B cell (primary cell): ENCODE data around the gene RIPOR3. TPM values are rescaled to one million over a fixed set of nuclear protein-coding genes. Genes with fewer than 3 reads are reported as not detected.

Experiments
- ATAC-seq: fragments of 200-7000 bp; cut with Tn5 transposase; one replicate; pipeline ENCODE4 v1.10.0; 2021; ENCODE audit warnings: low read depth, mild to moderate bottlenecking, moderate number of reproducible peaks, moderate library complexity
- CTCF ChIA-PET: fragments of 350-600 bp; sonication (Branson Sonifier 250); formaldehyde crosslinking; loops from one replicate; lab custom pipeline; 2021; ENCODE audit warnings: antibody characterized with exemption, inconsistent platforms; lab: Charles Lee
- POLR2A ChIA-PET: fragments of 350-600 bp; sonication (Branson Sonifier 250); formaldehyde crosslinking; loops from one replicate; lab custom pipeline; 2021; ENCODE audit warnings: antibody characterized with exemption; lab: Charles Lee
- DNase-seq: peaks from one replicate; pipeline ENCODE4 v3.0.0; 2013
- H2AFZ ChIP-seq: 2 replicates; pipeline ENCODE4 v1.6.1; 2012; ENCODE audit warnings: mild to moderate bottlenecking, low read depth, low read length; ENCODE audit not compliant: insufficient read depth, poor library complexity, severe bottlenecking
- H3K27ac ChIP-seq, 2 donors: 1 replicate in 1 of 2; 2 replicates in 1 of 2; pipeline ENCODE4 v1.5.1; 2012 to 2013; ENCODE audit warnings: low read length in 2 of 2, mild to moderate bottlenecking in 2 of 2, moderate library complexity in 1 of 2
- H3K27me3 ChIP-seq, 4 experiments: fragments of 200-600 bp in 1 of 4; sonication (generic) in 1 of 4; replicated peaks in 1 of 4; 1 replicate in 2 of 4; 2 replicates in 2 of 4; pipeline versions ENCODE4 v1.6.1 to v1.7.0; 2013 to 2016; ENCODE audit warnings: low read length in 3 of 4, mild to moderate bottlenecking in 2 of 4, mixed read lengths in 1 of 4, moderate library complexity in 1 of 4; ENCODE audit not compliant: insufficient read depth in 4 of 4, control insufficient read depth in 3 of 4; ENCODE audit errors: control extremely low read depth in 1 of 4
- H3K36me3 ChIP-seq, 2 experiments: replicated peaks in 1 of 2; 1 replicate in 1 of 2; 2 replicates in 1 of 2; pipeline versions ENCODE4 v1.6.1 to v1.7.1; 2013; ENCODE audit warnings: low read length in 1 of 2; ENCODE audit not compliant: insufficient read depth in 2 of 2, control insufficient read depth in 1 of 2; ENCODE audit errors: control extremely low read depth in 1 of 2, extremely low read depth in 1 of 2
- H3K4me1 ChIP-seq, 2 donors: fragments of 200-600 bp in 1 of 2; sonication (generic) in 1 of 2; 1 replicate in 1 of 2; 2 replicates in 1 of 2; pipeline versions ENCODE4 v1.5.1 to v1.6.1; 2013 to 2017; ENCODE audit warnings: low read length in 2 of 2; ENCODE audit not compliant: control insufficient read depth in 2 of 2, insufficient read depth in 2 of 2
- H3K4me2 ChIP-seq: replicated peaks from 2 replicates; pipeline ENCODE3; 2012; ENCODE audit warnings: mild to moderate bottlenecking, low read depth, low read length; ENCODE audit not compliant: poor library complexity, severe bottlenecking
- H3K4me3 ChIP-seq, 5 experiments: fragments of 200-600 bp in 1 of 5; sonication (generic) in 1 of 5; 1 replicate in 3 of 5; 2 replicates in 2 of 5; pipeline versions ENCODE4 v1.5.1 to v1.7.0; 2011 to 2016; ENCODE audit warnings: low read length in 4 of 5, mild to moderate bottlenecking in 4 of 5, low read depth in 2 of 5, control low read depth in 1 of 5, moderate library complexity in 1 of 5; ENCODE audit not compliant: insufficient read depth in 1 of 5; ENCODE audit errors: control extremely low read depth in 1 of 5, extremely low read depth in 1 of 5
- H3K79me2 ChIP-seq: fragments of 200-600 bp; sonication (generic); one replicate; pipeline ENCODE4 v1.6.0; 2016; ENCODE audit warnings: low read length; ENCODE audit not compliant: control insufficient read depth, insufficient read depth
- H3K9ac ChIP-seq: fragments of 200-600 bp; sonication (generic); 2 replicates; pipeline ENCODE4 v1.6.1; 2017; ENCODE audit warnings: mild to moderate bottlenecking, low read length, moderate library complexity
- H3K9me3 ChIP-seq, 3 donors: one replicate each; pipeline versions ENCODE4 v1.6.1 to v1.7.1; 2013; ENCODE audit warnings: low read length in 2 of 3; ENCODE audit not compliant: control insufficient read depth in 2 of 3, insufficient read depth in 1 of 3; ENCODE audit errors: control extremely low read depth in 1 of 3
- H4K20me1 ChIP-seq: 2 replicates; pipeline ENCODE4 v1.6.0; 2012; ENCODE audit warnings: mild to moderate bottlenecking, low read length; ENCODE audit not compliant: insufficient read depth, control insufficient read depth, poor library complexity, severe bottlenecking
- H3K27ac Mint-ChIP-seq: one replicate; pipeline ENCODE4 v1.8.0; 2021; ENCODE audit warnings: mixed read lengths
- H3K27me3 Mint-ChIP-seq: one replicate; pipeline ENCODE4 v1.8.0; 2021; ENCODE audit warnings: mixed read lengths
- H3K4me1 Mint-ChIP-seq: one replicate; pipeline ENCODE4 v1.8.0; 2021; ENCODE audit warnings: mixed read lengths
- H3K4me3 Mint-ChIP-seq: one replicate; pipeline ENCODE4 v1.8.0; 2021; ENCODE audit warnings: mixed read lengths
- H3K9me3 Mint-ChIP-seq: one replicate; pipeline ENCODE4 v1.8.0; 2022; ENCODE audit warnings: mixed read lengths; ENCODE audit not compliant: insufficient read depth
- CTCF ChIP-seq: fragments of 200-600 bp; IDR thresholded peaks from one replicate; pipeline ENCODE4 v1.8.0; 2022; ENCODE audit warnings: antibody characterized with exemption, mild to moderate bottlenecking
- EZH2 ChIP-seq: IDR thresholded peaks from 2 replicates; pipeline ENCODE4 v1.6.1; 2012; ENCODE audit warnings: borderline replicate concordance, low read depth, mild to moderate bottlenecking, moderate library complexity, low read length; ENCODE audit not compliant: insufficient read depth, poor library complexity, severe bottlenecking
- WGBS: methylation state at CpG from one replicate; pipeline ENCODE4 v1.1.5; 2013; ENCODE audit warnings: missing lambda C conversion rate; ENCODE audit not compliant: insufficient coverage; 5-methylcytosine and 5-hydroxymethylcytosine counted together
- intact Hi-C: fragments of 100-400 bp; cut with micrococcal nuclease; formaldehyde crosslinking; loops from one replicate; pipeline ENCODE4 v1.10.0; 2022
- polyA plus RNA-seq: library from polyadenylated mRNA; depleted of rRNA; stranded (reverse); fragments of >200 nt; gene quantifications from 2 replicates; pipeline ENCODE4 v1.2.3, GENCODE V29; 2012
- total RNA-seq, 2 donors: library from RNA; stranded (reverse); fragments of 120-200 nt in 1 of 2; gene quantifications; 1 replicate in 1 of 2; 2 replicates in 1 of 2; pipeline versions ENCODE4 v1.2.3 to v1.2.4, GENCODE V29; 2013 to 2022

Gene RIPOR3
- total and polyA plus RNA-seq, 2 donors (not counting 1 experiment from before 2014, with no cell fraction given) = 0.09 to 0.27 TPM

GRCh38 chr20:50548396-50548795 is 142.9 kb downstream of the RIPOR3 start:
- peaks cover 4% of the 10 kb centered on the region for H4K20me1 ChIP-seq
- ChIA-PET CTCF (interaction anchor here (0.7 to 8.8 kb wide), 14 partner anchors 11 to 79 kb away, joined by 3 to 79 read pairs (median 4); partner anchors contain the start of gene PTPN1), POLR2A (interaction anchor here (0.6 to 1.0 kb wide), 4 partner anchors 11 to 56 kb away, joined by 3 to 6 read pairs (median 3); no protein-coding TSS in a partner anchor)
- Mint-ChIP-seq H3K9me3 (no peaks in the 10 kb centered on the region), H3K27ac (peak overlapping the region; percentile 85), H3K4me1 (peaks cover 53% of the 10 kb centered on the region), H3K4me3 (peak overlapping the region; percentile 75), H3K27me3 (no peaks in the 10 kb centered on the region)
- no peaks in the 10 kb centered on the region for H3K27me3 ChIP-seq
- H3K4me3 ChIP-seq = peak overlapping the region in 1 of 5 experiments; percentile 12
- H2AFZ ChIP-seq = no peak overlapping the region
- intact Hi-C loops = loop anchor here (1.0 to 10.0 kb wide), 2 partner anchors 10 to 266 kb away; no protein-coding TSS in a partner anchor
- peak overlapping the region; percentile 19 to 83 for H3K27ac ChIP-seq
- TF ChIP-seq CTCF (no peak), EZH2 (no peak)
- DNase-seq (no peak), ATAC-seq (no peak)
- peaks cover 3 to 12% of the 10 kb centered on the region in 2 experiments for H3K36me3 ChIP-seq
- H3K79me2 ChIP-seq = peaks cover 99% of the 10 kb centered on the region
- no peak overlapping the region for H3K9ac ChIP-seq
- WGBS = 100% methylated on average over 1 of the region's 5 CpGs
- peak overlapping the region; percentile 74 for H3K4me2 ChIP-seq
- peaks cover 90 to 93% of the 10 kb centered on the region in 2 donors for H3K4me1 ChIP-seq
- H3K9me3 ChIP-seq = no peaks in the 10 kb centered on the region

- POLR2A ChIA-PET = interaction anchor here (0.7 to 1.0 kb wide), 3 partner anchors 11 to 29 kb away, joined by 3 read pairs; no protein-coding TSS in a partner anchor
- TF ChIP-seq CTCF = no peak
- TF ChIP-seq EZH2 = no peak
- no peak for ATAC-seq
- CTCF ChIA-PET = interaction anchor here (0.7 to 8.8 kb wide), 13 partner anchors 10 to 79 kb away, joined by 3 to 79 read pairs (median 4); partner anchors contain the start of gene PTPN1
- H3K9me3 ChIP-seq = no peaks in the 10 kb centered on the region
- H3K79me2 ChIP-seq = peaks cover 99% of the 10 kb centered on the region
- Mint-ChIP-seq H3K27ac (peak overlapping the region; percentile 85), H3K9me3 (no peaks in the 10 kb centered on the region), H3K4me1 (peaks cover 58% of the 10 kb centered on the region), H3K27me3 (no peaks in the 10 kb centered on the region), H3K4me3 (peak overlapping the region; percentile 75)
- WGBS = 68% methylated on average over 4 of the region's 6 CpGs
- peaks cover 92 to 94% of the 10 kb centered on the region in 2 donors for H3K4me1 ChIP-seq
- H3K36me3 ChIP-seq = peaks cover 3 to 8% of the 10 kb centered on the region in 2 experiments
- peaks cover 4% of the 10 kb centered on the region for H4K20me1 ChIP-seq
- no peak for DNase-seq
- intact Hi-C loops = loop anchor here (1.0 to 10.0 kb wide), 4 partner anchors 10 to 267 kb away; no protein-coding TSS in a partner anchor
- H3K27me3 ChIP-seq = no peaks in the 10 kb centered on the region
- no peak overlapping the region for H2AFZ ChIP-seq
- H3K27ac ChIP-seq = peak overlapping the region; percentile 48 to 83
- peak overlapping the region; percentile 12 for H3K9ac ChIP-seq
- peak overlapping the region; percentile 74 for H3K4me2 ChIP-seq
- H3K4me3 ChIP-seq = peak overlapping the region in 1 of 5 experiments; percentile 12
Measured at GRCh38 chr20:50547964-50548363, 143.4 kb downstream of the RIPOR3 start.
